HepG2 (cell line): ENCODE measurements around the gene GFER. TPM values are rescaled to one million over a fixed set of nuclear protein-coding genes. Genes with fewer than 3 reads are reported as not detected.

Experiments used
- KLF12 ChIP-seq: sonication (generic); formaldehyde crosslinking; IDR thresholded peaks from 2 replicates; pipeline ENCODE4 v1.4.0; 2020; ENCODE audit warnings: missing genetic modification reagents, borderline replicate concordance
- KMT2A ChIP-seq: sonication (generic); formaldehyde crosslinking; IDR thresholded peaks from 2 replicates; pipeline ENCODE4 v1.4.0; 2020; ENCODE audit warnings: missing genetic modification reagents
- SP2 ChIP-seq: sonication (generic); formaldehyde crosslinking; IDR thresholded peaks from 2 replicates; pipeline ENCODE4 v1.5.1; 2020; ENCODE audit warnings: mild to moderate bottlenecking, missing genetic modification reagents
- XRCC5 ChIP-seq: fragments of 200-400 bp; formaldehyde crosslinking; optimal IDR thresholded peaks from 2 replicates; pipeline ENCODE3; 2017; ENCODE audit warnings: mild to moderate bottlenecking, low read length
- ZNF12 ChIP-seq: sonication (generic); formaldehyde crosslinking; IDR thresholded peaks from 2 replicates; pipeline ENCODE4 v1.5.0; 2020; ENCODE audit warnings: missing genetic modification reagents
- ZNF17 ChIP-seq: sonication (generic); formaldehyde crosslinking; IDR thresholded peaks from 2 replicates; pipeline ENCODE4 v1.5.0; 2020; ENCODE audit warnings: mild to moderate bottlenecking, missing genetic modification reagents
- ZNF337 ChIP-seq: sonication (generic); formaldehyde crosslinking; IDR thresholded peaks from 2 replicates; pipeline ENCODE4 v1.5.1; 2020; ENCODE audit warnings: missing genetic modification reagents, low read depth, mild to moderate bottlenecking, borderline replicate concordance
- ZNF563 ChIP-seq: sonication (generic); formaldehyde crosslinking; IDR thresholded peaks from 2 replicates; pipeline ENCODE4 v1.8.0; 2022; ENCODE audit warnings: mild to moderate bottlenecking, moderate library complexity, missing genetic modification reagents
- polyA plus RNA-seq, 8 experiments: library from polyadenylated mRNA; depleted of rRNA in 3 of 8; stranded (reverse) in 7 of 8; unstranded in 1 of 8; fragments of >200 nt; fragmentation: Illumina TruSeq in 4 of 8; extraction: Trizol in 4 of 8; gene quantifications; 2 replicates each; pipeline versions ENCODE4 v1.2.1 to v1.2.3, GENCODE V29; 2011 to 2016; ENCODE audit warnings: low read depth in 4 of 8, missing spikeins in 1 of 8, mixed read lengths in 1 of 8; ENCODE audit not compliant: insufficient read depth in 1 of 8
- total RNA-seq, 5 experiments: library from RNA; depleted of rRNA; stranded (reverse); fragments of >200 nt; fragmentation: Illumina TruSeq; extraction: Trizol; gene quantifications; 2 replicates each; pipeline ENCODE4 v1.2.3, GENCODE V29; 2016; ENCODE audit warnings: low read depth in 1 of 5
- TF ChIP-seq, protein P1 (sequence below): sonication (generic); formaldehyde crosslinking; IDR thresholded peaks from 2 replicates; pipeline ENCODE4 v1.4.0; 2020; ENCODE audit warnings: missing genetic modification reagents, mild to moderate bottlenecking, borderline replicate concordance
- TF ChIP-seq, protein P2 (sequence below): sonication (generic); formaldehyde crosslinking; IDR thresholded peaks from 2 replicates; pipeline ENCODE4 v1.4.0; 2020; ENCODE audit warnings: missing genetic modification reagents, low read depth, mild to moderate bottlenecking, borderline replicate concordance
- TF ChIP-seq, protein P3 (sequence below), 2 experiments: sonication (generic) in 1 of 2; formaldehyde crosslinking in 1 of 2; IDR thresholded peaks; 2 replicates each; pipeline versions ENCODE4 v1.6.1 to v1.9.0; 2014 to 2022; ENCODE audit warnings: antibody characterized with exemption in 1 of 2, borderline replicate concordance in 1 of 2, inconsistent platforms in 1 of 2, low read depth in 1 of 2, missing genetic modification reagents in 1 of 2
- TF ChIP-seq, protein P4 (sequence below): sonication (generic); formaldehyde crosslinking; IDR thresholded peaks from 2 replicates; pipeline ENCODE4 v1.4.0; 2020; ENCODE audit warnings: missing genetic modification reagents

Gene GFER
- total and polyA plus RNA-seq, 2 of the 13 experiments (the other 11 are each of a cell fraction or from before 2014, with no cell fraction given), result 28.6 to 71.7 TPM

DNA sequence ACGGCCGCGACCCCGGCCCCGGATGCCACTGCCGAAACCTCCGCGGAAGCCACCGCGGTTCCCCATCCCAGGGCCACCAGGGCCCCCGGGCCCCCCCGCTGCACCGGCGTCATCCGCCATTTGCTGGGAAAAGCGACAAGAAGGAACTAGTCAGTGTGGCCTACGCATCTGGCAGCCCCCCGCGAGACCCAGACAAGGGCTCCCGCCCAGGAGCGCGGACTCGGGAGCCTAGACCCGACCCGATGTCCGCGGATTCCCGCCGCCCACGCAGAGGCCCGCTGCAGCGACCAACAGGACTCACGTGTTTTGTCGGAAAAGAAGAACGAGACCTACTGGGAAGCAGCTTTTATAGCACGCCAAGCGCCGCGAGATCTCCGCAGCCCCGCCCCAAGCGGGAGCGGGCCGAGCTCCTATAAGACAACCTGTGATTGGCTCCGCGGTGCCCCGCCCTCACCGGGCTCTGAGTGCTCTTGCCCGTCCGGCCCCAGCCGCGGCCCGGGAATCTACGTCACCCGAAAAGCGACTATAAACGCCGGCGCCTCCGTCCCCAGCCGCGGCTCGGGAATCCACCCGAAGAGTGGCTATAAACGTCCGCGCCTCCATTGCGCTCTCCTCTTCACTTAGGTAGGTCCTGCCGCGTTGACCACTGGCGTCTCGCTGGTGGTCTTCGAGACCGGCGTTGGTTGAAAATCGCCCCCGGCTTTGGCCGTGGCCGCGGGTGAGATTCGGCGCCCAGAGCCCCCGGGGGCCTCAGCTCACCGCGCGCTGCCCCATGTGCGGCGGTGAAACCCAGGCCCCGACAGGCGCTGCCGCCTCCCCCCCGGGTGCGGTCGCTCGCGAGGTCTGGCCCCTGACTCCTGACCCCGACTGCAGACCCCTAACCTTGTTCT is 19.2 kb upstream of the GFER start, which contains the start of gene RPS2 (continued):
- TF ChIP-seq KLF12 (CRISPR knock-in tag) (peak; percentile 95), KMT2A (CRISPR knock-in tag) (peak; percentile 69; the same call in 1 of the 2 replicates), XRCC5 (peak; percentile 52), ZNF337 (CRISPR knock-in tag) (no peak), ZNF563 (CRISPR knock-in tag) (no peak; the same call in 1 of the 2 replicates), SP2 (CRISPR knock-in tag) (peak; percentile 33; the same call in 1 of the 2 replicates), ZNF12 (no peak), ZNF17 (CRISPR knock-in tag) (no peak)
- TF ChIP-seq, protein P1, sequence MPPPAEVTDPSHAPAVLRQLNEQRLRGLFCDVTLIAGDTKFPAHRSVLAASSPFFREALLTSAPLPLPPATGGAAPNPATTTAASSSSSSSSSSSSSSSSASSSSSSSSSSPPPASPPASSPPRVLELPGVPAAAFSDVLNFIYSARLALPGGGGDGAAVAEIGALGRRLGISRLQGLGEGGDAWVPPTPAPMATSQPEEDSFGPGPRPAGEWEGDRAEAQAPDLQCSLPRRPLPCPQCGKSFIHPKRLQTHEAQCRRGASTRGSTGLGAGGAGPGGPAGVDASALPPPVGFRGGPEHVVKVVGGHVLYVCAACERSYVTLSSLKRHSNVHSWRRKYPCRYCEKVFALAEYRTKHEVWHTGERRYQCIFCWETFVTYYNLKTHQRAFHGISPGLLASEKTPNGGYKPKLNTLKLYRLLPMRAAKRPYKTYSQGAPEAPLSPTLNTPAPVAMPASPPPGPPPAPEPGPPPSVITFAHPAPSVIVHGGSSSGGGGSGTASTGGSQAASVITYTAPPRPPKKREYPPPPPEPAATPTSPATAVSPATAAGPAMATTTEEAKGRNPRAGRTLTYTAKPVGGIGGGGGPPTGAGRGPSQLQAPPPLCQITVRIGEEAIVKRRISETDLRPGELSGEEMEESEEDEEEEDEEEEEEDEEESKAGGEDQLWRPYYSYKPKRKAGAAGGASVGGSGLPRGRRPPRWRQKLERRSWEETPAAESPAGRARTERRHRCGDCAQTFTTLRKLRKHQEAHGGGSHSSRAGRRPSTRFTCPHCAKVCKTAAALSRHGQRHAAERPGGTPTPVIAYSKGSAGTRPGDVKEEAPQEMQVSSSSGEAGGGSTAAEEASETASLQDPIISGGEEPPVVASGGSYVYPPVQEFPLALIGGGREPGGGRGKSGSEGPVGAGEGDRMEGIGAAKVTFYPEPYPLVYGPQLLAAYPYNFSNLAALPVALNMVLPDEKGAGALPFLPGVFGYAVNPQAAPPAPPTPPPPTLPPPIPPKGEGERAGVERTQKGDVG (CRISPR knock-in tag), result no peak
- TF ChIP-seq, protein P2, sequence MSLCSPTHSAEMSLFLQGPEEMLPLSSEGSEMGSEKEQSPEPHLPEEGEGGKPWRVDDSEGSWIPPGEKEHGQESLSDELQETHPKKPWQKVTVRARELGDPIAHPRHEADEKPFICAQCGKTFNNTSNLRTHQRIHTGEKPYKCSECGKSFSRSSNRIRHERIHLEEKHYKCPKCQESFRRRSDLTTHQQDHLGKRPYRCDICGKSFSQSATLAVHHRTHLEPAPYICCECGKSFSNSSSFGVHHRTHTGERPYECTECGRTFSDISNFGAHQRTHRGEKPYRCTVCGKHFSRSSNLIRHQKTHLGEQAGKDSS, result peak; percentile 55; the same call in 1 of the 2 replicates
- TF ChIP-seq, protein P3, sequence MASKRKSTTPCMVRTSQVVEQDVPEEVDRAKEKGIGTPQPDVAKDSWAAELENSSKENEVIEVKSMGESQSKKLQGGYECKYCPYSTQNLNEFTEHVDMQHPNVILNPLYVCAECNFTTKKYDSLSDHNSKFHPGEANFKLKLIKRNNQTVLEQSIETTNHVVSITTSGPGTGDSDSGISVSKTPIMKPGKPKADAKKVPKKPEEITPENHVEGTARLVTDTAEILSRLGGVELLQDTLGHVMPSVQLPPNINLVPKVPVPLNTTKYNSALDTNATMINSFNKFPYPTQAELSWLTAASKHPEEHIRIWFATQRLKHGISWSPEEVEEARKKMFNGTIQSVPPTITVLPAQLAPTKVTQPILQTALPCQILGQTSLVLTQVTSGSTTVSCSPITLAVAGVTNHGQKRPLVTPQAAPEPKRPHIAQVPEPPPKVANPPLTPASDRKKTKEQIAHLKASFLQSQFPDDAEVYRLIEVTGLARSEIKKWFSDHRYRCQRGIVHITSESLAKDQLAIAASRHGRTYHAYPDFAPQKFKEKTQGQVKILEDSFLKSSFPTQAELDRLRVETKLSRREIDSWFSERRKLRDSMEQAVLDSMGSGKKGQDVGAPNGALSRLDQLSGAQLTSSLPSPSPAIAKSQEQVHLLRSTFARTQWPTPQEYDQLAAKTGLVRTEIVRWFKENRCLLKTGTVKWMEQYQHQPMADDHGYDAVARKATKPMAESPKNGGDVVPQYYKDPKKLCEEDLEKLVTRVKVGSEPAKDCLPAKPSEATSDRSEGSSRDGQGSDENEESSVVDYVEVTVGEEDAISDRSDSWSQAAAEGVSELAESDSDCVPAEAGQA (IDR thresholded peaks at IDR 0.05; ENCODE audit: low read depth), result no peak
- TF ChIP-seq, protein P3 (CRISPR knock-in tag; IDR thresholded peaks at IDR 0.05; ENCODE audit: borderline replicate concordance), result peak; percentile 86; the same call in 1 of the 2 replicates
- TF ChIP-seq, protein P4, sequence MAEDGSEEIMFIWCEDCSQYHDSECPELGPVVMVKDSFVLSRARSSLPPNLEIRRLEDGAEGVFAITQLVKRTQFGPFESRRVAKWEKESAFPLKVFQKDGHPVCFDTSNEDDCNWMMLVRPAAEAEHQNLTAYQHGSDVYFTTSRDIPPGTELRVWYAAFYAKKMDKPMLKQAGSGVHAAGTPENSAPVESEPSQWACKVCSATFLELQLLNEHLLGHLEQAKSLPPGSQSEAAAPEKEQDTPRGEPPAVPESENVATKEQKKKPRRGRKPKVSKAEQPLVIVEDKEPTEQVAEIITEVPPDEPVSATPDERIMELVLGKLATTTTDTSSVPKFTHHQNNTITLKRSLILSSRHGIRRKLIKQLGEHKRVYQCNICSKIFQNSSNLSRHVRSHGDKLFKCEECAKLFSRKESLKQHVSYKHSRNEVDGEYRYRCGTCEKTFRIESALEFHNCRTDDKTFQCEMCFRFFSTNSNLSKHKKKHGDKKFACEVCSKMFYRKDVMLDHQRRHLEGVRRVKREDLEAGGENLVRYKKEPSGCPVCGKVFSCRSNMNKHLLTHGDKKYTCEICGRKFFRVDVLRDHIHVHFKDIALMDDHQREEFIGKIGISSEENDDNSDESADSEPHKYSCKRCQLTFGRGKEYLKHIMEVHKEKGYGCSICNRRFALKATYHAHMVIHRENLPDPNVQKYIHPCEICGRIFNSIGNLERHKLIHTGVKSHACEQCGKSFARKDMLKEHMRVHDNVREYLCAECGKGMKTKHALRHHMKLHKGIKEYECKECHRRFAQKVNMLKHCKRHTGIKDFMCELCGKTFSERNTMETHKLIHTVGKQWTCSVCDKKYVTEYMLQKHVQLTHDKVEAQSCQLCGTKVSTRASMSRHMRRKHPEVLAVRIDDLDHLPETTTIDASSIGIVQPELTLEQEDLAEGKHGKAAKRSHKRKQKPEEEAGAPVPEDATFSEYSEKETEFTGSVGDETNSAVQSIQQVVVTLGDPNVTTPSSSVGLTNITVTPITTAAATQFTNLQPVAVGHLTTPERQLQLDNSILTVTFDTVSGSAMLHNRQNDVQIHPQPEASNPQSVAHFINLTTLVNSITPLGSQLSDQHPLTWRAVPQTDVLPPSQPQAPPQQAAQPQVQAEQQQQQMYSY (CRISPR knock-in tag), result 0 out of 2 replicates have a peak, but pooled peaks have one; percentile 47
